ENCODE results near the gene TOR4A. TPM values are rescaled to one million over a fixed set of nuclear protein-coding genes. Genes with fewer than 3 reads are reported as not detected.
"Not testable (repeated sequence)": the region's sequence is repeated elsewhere in the genome, so short reads cannot be mapped to it uniquely, and the experiment has no call there.

Gene TOR4A
- total RNA-seq, 1 experiment from 2014 or later: 37.1 TPM

DNA sequence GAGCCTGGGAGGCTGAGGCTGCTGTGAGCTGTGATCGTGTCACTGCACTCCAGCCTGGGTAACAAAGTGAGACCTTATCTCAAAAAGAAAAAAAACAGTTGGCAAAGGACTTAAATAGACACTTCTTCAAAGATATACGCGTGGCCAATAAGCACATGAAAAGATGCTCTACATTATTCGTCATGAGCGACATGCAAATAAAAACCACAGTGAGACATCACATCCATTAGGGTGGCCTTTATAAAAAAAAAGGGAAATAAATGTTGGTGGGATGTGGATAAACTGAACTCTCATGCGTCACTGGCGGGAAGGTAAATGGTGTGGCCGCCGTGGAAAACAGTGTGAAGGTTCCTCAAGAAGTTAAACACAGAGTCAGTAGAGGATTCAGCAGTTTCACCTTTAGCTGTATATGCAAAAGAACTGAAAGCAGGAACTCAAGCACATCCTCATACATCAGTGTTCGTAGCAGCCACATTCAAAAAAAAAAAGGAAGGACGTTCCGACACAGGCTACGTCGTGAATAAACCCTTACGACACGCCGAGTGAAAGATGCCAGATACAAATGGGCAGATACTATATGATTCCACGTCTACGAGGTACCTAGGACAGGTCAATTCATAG is 49.0 kb downstream of the TOR4A start:
- peaks cover 2% of the 10 kb centered on the region; the same call in 1 of the 2 replicates for H3K27me3 ChIP-seq (ENCODE audit: control insufficient read depth, insufficient read depth, low read length)
- ATAC-seq (no peak), DNase-seq (ENCODE audit: low read depth, low spot score) (no peak)
- H3K4me3 ChIP-seq (ENCODE audit: low read depth in 2 of 2, low read length in 2 of 2): no peak overlapping the region
- ChIA-PET POLR2A (no interaction called here), CTCF (interaction anchor here (0.7 kb wide), 1 partner anchor 17 kb away, joined by 8 read pairs; no protein-coding TSS in a partner anchor)
- no peak overlapping the region for H3K27ac ChIP-seq (ENCODE audit: low read length)
- intact Hi-C loops (cut with micrococcal nuclease; ENCODE audit: unreplicated experiment): no loop called here
- H3K36me3 ChIP-seq (ENCODE audit: control insufficient read depth, insufficient read depth, low read length): no peaks in the 10 kb centered on the region
- TF ChIP-seq TCF7L2 (IDR thresholded peaks at IDR 0.05; ENCODE audit: low read depth, low read length): no peak
- TF ChIP-seq, protein P1, sequence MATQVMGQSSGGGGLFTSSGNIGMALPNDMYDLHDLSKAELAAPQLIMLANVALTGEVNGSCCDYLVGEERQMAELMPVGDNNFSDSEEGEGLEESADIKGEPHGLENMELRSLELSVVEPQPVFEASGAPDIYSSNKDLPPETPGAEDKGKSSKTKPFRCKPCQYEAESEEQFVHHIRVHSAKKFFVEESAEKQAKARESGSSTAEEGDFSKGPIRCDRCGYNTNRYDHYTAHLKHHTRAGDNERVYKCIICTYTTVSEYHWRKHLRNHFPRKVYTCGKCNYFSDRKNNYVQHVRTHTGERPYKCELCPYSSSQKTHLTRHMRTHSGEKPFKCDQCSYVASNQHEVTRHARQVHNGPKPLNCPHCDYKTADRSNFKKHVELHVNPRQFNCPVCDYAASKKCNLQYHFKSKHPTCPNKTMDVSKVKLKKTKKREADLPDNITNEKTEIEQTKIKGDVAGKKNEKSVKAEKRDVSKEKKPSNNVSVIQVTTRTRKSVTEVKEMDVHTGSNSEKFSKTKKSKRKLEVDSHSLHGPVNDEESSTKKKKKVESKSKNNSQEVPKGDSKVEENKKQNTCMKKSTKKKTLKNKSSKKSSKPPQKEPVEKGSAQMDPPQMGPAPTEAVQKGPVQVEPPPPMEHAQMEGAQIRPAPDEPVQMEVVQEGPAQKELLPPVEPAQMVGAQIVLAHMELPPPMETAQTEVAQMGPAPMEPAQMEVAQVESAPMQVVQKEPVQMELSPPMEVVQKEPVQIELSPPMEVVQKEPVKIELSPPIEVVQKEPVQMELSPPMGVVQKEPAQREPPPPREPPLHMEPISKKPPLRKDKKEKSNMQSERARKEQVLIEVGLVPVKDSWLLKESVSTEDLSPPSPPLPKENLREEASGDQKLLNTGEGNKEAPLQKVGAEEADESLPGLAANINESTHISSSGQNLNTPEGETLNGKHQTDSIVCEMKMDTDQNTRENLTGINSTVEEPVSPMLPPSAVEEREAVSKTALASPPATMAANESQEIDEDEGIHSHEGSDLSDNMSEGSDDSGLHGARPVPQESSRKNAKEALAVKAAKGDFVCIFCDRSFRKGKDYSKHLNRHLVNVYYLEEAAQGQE (IDR thresholded peaks at IDR 0.05; ENCODE audit: insufficient read depth in 1 of 2, low read depth in 2 of 2, low read length in 1 of 2): no peak
- TF ChIP-seq, protein P2, sequence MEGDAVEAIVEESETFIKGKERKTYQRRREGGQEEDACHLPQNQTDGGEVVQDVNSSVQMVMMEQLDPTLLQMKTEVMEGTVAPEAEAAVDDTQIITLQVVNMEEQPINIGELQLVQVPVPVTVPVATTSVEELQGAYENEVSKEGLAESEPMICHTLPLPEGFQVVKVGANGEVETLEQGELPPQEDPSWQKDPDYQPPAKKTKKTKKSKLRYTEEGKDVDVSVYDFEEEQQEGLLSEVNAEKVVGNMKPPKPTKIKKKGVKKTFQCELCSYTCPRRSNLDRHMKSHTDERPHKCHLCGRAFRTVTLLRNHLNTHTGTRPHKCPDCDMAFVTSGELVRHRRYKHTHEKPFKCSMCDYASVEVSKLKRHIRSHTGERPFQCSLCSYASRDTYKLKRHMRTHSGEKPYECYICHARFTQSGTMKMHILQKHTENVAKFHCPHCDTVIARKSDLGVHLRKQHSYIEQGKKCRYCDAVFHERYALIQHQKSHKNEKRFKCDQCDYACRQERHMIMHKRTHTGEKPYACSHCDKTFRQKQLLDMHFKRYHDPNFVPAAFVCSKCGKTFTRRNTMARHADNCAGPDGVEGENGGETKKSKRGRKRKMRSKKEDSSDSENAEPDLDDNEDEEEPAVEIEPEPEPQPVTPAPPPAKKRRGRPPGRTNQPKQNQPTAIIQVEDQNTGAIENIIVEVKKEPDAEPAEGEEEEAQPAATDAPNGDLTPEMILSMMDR (IDR thresholded peaks at IDR 0.05): no peak
- no peaks in the 10 kb centered on the region for H3K9me3 ChIP-seq (ENCODE audit: control insufficient read depth, insufficient read depth, low read depth, low read length)
- no peaks in the 10 kb centered on the region for H3K4me1 ChIP-seq (ENCODE audit: control insufficient read depth, insufficient read depth, low read length)
- in situ Hi-C loops (cut with HindIII; ENCODE audit: low pct_unique_long_range_greater_than_20kb, low sequenced_read_pairs): no loop called here
- no TSS peak for BruUV-seq (replicated peaks)

DNA sequence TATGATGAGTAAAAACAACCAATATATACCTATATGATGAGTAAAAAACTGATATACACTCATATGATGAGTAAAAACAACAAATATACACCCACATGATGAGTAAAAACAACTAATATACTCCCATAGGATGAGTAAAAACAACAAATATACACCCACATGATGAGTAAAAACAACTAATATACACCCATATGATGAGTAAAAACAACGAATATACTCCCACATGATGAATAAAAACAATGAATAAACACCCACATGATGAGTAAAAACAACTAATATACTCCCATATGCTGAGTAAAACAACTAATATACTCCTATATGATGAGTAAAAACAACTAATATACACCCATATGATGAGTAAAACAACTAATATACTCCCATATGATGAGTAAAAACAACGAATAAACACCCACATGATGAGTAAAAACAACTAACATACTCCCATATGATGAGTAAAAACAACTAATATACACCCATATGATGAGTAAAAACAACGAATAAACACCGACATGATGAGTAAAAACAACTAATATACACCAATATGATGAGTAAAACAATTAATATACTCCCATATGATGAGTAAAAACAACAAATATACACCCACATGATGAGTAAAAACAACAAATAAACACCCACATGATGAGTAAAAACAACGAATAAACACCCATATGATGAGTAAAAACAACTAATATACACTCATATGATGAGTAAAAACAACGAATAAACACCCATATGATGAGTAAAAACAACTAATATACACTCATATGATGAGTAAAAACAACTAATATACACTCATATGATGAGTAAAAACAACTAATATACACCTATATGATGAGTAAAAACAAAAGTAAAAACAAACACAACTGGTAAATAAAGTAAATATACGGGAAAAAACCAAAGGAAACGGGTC is 50.4 kb downstream of the TOR4A start:
- intact Hi-C loops (cut with micrococcal nuclease; ENCODE audit: unreplicated experiment); BruUV-seq (replicated peaks); H3K4me1 ChIP-seq (ENCODE audit: control insufficient read depth, insufficient read depth, low read length); H3K27me3 ChIP-seq (ENCODE audit: control insufficient read depth, insufficient read depth, low read length); in situ Hi-C loops (cut with HindIII; ENCODE audit: low pct_unique_long_range_greater_than_20kb, low sequenced_read_pairs); ATAC-seq; POLR2A ChIA-PET; H3K27ac ChIP-seq (ENCODE audit: low read length); H3K36me3 ChIP-seq (ENCODE audit: control insufficient read depth, insufficient read depth, low read length); H3K9me3 ChIP-seq (ENCODE audit: control insufficient read depth, insufficient read depth, low read depth, low read length); H3K4me3 ChIP-seq (ENCODE audit: low read depth in 2 of 2, low read length in 2 of 2): not testable (repeated sequence)
- DNase-seq (ENCODE audit: low read depth, low spot score): peak; percentile 47
- CTCF ChIA-PET: interaction anchor here (0.7 kb wide), 1 partner anchor 19 kb away, joined by 8 read pairs; no protein-coding TSS in a partner anchor

DNA sequence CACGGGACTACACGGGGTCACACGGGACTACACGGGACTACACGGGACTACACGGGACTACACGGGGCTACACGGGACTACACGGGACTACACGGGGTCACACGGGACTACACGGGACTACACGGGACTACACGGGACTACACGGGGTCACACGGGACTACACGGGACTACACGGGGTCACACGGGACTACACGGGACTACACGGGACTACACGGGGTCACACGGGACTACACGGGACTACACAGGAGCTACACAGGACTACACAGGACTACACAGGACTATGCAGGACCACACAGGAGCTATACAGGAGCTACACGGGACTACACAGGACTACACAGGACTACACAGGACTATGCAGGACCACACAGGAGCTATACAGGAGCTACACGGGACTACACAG is 52.1 kb downstream of the TOR4A start:
- H3K27ac ChIP-seq (ENCODE audit: low read length); H3K4me3 ChIP-seq (ENCODE audit: low read depth in 2 of 2, low read length in 2 of 2); ATAC-seq; DNase-seq (ENCODE audit: low read depth, low spot score); BruUV-seq (replicated peaks); CTCF ChIA-PET; H3K9me3 ChIP-seq (ENCODE audit: control insufficient read depth, insufficient read depth, low read depth, low read length); H3K36me3 ChIP-seq (ENCODE audit: control insufficient read depth, insufficient read depth, low read length); H3K27me3 ChIP-seq (ENCODE audit: control insufficient read depth, insufficient read depth, low read length); intact Hi-C loops (cut with micrococcal nuclease; ENCODE audit: unreplicated experiment); POLR2A ChIA-PET; in situ Hi-C loops (cut with HindIII; ENCODE audit: low pct_unique_long_range_greater_than_20kb, low sequenced_read_pairs); H3K4me1 ChIP-seq (ENCODE audit: control insufficient read depth, insufficient read depth, low read length): not testable (repeated sequence)
